CD4-positive, alpha-beta T cell treated with Interleukin-17A for 1 hour (primary cell): ENCODE measurements around the gene NCR3LG1.

ENCODE experiments used
- DNase-seq: peaks from one replicate; pipeline ENCODE4 v3.0.0-alpha.2; 2020

The NCR3LG1 gene

DNA sequence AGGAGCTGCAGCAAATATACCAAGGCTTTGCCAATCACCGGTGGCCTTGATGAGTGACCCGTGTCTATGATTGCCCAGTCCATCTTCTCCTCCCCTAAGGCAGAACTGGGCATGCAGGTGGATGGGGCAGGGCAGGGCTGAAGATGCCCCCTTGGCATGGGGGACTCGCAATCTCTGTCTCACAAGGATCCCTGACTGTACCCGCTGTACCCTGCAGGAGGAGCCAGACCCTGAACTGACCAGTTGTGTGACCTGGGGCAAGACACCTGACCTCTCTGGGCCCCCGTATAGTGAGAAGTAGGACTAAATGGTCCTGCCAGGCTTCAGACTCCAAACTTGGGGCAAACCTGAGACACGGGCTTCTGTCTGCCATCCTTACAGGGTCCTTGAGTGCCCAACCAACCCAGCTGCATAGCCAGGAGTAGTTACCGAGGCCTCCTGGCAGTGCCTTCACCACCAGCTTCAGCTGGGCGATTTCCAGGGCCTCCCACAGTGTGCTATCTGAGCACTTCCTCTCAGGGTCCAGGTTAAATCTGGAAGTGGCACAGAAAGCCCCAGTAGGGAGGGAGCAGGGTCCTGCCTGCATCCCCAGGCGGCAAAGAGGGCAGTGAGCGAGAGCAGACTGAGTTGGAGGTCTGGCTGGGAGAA lies 43.3 kb downstream of the NCR3LG1 start:
- no peak for DNase-seq

DNA sequence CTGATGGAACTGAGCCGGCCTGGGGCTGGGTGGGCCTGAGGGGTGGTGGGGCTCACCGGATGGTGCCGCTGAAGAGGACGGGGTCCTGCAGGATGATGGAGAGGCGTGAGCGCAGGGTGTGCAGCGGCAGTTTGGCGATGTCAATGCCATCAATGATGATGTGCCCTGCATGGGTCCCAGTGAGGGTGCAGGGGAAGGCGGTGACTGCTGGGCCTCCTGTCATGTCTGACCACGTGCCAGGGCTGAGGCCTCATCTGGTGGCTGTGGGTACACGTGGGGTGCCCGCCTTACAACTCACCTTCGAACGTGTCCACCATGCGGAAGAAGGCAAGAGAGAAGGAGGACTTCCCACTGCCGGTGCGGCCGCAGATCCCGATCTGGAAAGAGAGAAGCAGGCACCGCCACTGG lies 44.0 kb downstream of the NCR3LG1 start:
- DNase-seq: no peak

DNA sequence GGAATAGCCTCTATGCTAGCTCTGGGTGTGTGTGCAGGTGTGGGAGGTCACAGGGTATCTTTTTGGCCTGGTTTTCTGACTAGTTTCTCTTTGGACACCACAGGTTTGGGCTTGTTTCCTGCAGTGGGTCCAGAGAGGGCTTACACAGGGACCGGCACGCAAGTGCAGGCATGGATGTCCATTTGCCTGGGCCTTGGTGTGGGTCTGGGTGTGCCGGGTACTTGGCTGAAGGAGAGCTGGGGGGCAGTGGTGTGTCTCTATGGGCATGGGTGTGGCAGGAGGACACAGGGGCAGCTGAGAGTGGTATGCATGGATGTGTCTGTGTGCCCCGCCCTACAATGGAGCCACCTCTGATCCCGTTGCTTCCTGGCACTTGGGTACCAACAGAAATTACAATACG lies 44.4 kb downstream of the NCR3LG1 start:
- no peak for DNase-seq

DNA sequence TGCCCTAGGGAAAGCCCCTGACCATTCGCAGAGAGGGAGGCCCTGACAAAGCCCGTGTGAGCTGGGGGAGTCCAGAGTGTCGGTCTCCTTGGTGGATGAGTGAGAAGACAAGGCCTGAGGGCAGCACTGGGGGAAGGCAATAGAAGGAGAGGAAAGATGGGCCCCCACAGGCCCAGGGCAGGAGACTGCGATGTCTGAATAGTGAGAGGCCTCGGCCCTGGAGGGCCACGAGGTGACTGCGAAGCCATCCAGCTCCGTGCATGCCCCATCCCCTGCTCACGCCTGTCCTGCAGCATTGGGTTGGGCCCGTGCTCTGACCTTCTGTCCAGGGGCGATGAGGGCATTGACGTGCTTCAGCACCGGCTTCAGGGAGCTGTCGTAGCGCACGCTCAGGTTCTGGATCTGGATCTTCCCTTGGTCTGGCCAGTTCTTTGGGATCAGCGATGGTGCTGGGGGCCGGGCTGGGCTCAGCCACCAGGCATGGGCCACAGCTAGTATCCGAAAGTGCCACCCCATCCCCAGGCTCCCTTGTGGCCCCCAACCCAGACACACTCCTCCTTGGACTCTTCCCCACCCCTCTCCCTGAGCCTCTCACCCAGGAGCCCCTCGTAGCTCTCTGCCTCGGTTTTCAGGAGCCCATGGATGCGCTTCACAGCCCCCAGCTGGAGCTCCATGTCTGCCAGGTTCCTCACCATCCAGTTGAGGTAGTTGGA lies 45.2 kb downstream of the NCR3LG1 start:
- DNase-seq: no peak

DNA sequence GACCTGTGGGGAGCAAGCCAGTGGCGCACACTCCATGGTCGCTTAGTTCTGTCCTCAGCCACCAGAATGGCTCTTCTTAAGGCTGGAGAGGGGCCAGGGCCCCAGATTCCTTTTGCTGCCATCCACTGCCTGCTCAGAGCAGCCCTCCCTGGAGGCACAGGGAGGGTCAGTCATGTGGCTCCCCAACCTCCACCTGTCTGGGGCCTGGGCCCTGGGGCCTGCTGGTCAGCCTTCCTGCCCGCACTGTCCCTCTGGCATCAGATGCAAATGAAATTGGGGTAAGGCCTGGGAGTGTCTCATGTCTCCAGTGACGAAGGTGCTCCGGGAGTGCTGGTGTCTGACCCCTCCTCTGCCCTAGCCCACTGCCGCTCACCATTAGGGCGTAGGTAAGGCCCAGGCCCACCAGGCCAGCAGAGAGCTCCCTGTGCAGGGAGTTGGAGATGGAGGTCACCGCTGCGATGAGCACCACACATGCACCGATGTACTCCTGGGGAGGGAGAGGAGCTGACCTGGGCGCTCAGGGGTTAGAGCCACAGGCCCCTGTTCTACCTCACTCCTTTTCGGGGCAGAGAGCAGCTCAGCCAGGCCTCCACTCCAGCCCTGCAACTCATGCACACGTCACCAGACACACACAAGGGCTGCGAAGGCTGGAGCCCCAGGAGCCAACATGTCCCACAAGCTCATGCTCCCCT lies 45.9 kb downstream of the NCR3LG1 start:
- DNase-seq: no peak

DNA sequence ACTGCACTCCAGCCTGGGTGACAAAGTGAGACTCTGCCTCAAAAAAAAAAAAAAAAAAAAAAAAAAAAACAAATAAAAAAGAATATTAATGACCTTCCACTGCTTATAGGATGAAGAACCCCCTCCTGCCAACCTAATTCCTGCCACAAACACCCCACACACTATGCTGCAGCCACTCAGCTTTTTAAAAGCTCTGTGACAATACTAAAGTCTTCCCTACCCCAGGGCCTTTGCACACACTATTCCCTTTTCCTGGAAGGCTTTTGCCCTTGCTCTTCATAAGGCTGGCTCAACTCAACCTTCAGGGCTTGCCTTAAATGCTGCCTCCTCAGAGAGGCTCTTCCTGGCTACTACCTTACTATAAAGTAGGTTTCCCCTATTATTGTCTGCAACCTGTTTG lies 47.6 kb downstream of the NCR3LG1 start:
- no peak for DNase-seq

DNA sequence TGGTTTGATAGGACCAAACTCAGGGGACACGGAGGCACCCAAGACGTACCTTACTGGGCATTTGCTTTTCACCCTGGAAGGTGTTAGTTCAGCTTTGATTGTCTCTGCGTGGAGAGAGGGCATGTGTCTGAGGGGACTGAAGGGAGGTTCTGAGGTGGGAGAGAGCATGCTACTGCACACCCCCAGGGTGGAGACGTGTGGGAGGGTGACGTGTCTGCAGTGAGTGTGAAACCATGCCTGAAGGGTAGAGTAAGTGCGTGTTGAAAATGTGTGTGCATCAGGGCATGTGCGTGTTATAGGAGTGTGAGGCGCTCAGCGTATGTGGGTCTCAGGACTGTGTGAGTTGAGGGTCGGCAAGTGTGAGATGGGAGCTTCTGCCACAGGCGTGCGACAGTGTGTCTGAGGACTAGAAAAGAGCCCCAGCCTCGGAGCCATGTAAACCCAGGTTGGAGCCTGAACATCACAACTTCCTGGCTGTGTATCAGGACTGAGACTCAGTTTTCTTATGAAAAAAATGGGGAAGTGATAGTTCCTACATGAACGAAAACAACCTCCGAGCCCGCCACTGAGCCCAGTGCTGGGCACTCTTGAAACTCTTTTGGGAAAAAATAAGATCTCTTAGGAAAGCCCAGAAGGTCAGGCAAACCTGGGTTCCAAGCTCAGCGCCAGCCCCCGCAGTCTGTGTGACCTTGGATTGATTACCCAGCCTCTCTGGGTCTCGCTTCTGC lies 48.6 kb downstream of the NCR3LG1 start:
- no peak for DNase-seq

DNA sequence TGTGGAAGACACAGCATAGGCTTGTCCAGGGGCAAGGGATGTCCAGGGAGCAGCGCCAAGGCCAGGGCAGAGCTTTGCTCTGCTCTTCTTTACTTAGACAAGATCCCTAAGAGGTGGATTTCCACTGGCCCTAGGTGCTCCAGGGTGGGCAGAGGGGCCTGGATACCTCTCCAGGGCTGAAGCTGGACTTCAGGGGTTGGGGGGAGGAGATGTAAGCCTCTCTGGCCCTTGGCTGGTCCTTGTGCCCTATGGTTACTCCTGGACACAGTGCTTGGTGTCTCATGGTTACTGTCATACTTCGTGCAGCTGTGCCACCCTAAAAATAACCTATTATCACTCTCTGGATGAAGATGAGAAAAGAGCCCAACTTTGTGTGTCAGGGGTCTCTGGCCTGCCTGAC lies 49.7 kb downstream of the NCR3LG1 start:
- no peak for DNase-seq

DNA sequence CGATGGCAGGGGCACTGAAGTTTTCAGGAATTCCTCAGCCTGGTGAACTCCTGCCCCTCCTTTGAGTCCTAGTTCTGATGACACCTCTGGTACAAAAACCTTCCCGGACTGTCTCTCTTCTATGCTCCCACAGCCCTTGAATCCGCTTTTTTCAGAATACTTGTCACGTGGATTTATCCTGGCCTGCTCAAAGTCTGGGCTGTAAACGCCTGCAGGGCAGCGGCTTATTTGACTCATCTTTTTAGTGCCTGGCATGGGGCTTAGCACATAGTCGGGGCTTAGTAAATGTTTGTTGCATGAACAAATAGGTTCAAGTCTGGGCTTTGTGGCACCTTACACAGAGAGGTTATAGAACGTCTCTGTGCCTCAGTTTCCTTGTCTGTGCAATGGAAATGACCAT lies 50.2 kb downstream of the NCR3LG1 start:
- no peak for DNase-seq

DNA sequence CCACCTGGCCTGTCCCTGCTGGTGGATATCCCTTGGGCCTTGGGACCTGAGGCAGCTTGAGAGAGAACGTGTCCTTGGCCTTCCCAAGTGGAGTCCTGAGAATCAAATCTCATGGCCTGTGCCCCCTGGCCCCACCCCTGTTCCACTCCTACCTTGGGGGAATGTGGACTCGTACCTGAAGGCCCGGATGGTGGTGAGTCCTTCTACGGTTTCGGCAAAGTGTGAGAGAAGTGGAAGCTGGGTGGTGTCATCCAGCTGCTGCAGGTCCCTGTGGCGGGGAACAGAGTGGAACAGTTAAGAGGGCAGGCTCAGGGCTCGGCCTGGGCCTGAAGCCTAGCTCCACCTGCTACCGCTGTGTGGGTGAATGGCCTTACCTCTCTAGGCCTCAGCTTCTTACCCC lies 50.9 kb downstream of the NCR3LG1 start:
- DNase-seq: no peak

DNA sequence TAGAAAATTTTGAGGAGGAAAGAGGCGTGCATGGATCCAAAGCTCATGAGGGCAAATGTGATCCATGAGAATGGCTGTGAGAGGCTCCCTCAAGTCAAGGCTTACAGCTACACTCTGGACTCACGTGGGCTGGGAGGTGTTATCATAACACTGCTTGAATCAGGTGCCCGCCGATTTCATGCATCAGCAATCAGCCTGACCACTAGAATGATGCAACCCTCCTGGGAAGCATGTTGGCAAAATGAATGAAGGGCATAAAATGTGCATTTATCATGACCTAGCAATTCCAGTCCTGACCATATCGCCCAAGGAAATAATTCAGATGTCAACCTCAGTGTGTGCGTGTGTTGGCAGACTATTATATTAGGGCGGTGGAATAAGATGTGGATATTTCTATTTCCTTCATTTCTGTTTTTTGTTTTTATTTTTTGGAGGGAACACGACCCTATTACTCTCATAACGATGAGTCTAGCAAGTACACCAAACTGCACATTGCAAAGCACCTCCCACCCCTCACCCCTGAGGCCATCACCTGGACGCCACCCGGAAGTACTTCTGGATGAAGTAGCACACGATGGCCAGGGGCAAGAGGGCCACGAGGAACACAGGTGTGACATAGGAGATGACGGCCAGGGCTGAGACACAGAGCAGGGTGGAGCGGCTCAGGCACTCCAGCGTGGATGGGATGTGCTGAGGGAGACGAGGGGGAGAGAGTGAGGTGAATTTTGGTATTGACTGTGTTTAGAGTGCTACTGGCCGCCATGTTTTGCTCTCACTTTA lies 52.6 kb downstream of the NCR3LG1 start:
- DNase-seq: no peak

DNA sequence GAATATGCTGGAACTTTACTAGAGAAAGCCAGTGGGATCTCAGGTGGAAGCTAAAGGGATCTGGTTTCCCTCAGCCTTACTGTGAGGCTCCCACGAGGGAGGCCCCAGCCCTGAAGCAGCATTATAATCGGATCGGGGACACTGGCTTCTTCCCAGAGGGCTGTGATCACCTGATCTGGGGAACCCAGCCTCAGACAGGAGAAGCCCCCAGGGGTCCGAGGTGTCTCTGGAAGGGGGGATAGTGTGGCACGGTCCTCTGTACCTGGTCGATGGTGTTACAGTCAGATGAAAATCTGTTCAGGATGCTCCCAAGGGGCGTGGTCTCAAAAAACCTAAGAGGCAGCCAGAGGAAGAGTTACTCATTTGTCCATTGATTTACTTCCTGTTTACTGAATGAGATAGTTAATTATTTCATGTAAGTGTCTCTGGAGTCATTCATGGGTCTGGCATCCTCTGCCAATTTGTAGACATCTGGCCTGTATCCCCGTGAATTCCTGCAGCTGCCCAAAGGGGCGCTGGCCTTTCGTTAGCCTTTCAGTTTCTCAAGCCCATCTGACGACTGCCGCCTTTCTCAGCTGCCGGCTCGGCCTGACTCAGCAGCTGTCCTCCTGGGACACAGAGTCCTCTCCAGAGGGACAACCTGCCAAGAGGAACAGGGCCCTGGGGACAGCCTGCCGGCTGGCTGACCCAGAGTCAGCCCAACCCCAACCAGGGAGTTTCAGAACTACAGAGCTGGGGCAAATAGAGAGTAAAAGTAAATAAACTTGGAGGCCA lies 53.8 kb downstream of the NCR3LG1 start:
- DNase-seq: no peak

DNA sequence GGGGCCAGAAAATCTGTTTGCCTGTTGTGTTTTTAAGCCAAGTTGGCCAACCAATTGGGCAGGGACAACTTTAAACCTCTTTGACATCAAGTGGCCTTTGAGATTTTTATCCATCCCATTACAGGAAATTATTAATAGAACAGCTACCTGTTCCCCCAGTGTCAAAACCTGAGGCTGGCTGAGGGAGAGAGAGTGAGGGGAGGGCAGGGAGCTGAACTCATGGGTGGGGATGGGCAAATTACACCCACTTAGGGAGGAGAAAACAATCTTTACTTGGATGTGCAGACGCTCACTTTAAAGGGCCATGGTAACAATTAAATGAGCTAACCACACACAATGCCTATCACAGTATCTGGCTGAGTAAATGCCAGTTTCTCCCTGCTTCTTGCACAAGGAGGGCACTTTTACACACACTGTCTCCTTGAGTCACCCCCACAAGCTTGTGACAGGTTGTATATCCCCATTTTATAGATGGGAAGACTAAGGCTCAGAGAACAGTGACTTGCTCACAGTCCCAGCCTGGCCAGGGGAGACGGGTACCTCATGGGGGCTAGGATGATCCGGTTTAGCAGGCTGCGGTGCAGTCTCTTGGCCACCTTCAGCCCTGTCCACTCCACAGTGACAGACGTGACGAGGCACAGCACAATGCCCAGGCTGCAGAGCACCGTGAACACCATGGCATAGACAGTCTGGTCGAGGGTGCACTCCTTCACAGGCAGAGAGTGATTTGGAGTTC lies 54.6 kb downstream of the NCR3LG1 start:
- no peak for DNase-seq

DNA sequence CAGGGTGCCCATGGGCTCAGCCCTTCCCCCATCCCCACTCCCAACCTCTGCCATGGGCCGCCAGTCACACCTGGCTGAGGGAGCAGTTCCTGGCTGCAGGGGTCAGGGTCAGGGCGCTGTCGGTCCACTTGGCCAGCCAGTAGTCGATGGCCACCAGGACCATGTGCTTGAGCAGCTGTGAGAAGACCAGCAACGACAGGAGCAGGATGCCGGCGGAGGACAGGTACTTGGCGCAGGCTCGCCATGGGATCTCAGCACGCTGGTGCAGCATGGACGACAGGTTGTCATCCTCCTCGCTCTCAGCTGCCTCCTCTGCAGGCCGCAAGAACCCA lies 55.2 kb downstream of the NCR3LG1 start:
- no peak for DNase-seq

DNA sequence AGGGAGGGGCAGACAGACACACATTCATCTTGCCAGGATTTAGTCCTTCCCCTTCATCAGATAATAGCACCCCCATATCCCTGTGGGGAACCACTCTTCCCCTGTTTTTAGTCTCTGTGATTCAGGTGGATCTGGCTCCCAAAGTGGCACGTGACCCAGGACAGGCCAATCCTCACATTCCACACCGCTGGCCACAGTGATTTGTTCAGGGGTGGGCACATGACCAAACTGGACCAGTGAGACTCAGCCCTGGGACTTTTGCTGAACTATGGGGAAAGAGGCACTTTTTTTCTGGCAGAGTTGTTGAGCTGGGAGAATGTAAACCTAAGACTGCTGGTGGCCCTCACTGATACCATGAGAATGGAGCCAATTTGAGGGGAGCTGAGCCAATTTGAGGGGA lies 56.0 kb downstream of the NCR3LG1 start:
- no peak for DNase-seq

DNA sequence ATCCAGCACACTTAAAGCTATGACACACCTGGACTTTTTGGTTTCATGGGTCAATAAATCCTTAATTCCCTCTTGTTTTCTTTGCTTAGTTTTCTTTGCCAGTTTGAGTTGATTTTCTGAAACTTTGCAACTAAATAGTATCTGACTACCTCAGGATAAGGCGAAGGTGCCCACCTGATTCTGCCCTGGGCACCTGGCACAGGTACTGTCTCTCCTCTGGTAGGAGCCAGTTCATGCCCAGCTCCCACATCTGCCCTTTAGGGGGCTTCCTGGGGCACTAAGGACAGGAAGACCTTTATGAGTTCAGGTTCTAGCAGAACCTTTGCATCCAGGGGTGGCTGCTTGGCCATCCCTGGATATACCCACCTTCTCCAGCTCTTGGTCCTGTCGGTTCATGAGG lies 56.4 kb downstream of the NCR3LG1 start:
- no peak for DNase-seq

DNA sequence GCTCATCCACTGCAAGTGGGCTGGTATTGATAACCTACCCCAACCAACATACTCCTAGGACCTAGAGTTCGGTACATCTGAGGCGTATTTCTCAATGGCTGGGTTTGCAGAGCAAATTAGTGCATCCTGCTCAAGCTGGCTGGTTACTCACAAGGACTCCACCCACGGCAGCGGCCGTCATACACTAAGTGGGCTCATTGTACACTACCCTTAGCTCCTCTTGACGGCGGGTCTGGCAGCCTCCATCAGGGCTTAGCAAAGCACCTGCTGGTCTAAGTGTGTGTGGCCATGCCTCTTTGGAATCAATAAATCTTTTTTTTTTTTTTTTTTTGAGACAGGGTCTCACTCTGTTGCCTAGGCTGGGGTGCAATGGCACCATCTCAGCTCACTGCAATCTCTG lies 57.0 kb downstream of the NCR3LG1 start:
- no peak for DNase-seq

DNA sequence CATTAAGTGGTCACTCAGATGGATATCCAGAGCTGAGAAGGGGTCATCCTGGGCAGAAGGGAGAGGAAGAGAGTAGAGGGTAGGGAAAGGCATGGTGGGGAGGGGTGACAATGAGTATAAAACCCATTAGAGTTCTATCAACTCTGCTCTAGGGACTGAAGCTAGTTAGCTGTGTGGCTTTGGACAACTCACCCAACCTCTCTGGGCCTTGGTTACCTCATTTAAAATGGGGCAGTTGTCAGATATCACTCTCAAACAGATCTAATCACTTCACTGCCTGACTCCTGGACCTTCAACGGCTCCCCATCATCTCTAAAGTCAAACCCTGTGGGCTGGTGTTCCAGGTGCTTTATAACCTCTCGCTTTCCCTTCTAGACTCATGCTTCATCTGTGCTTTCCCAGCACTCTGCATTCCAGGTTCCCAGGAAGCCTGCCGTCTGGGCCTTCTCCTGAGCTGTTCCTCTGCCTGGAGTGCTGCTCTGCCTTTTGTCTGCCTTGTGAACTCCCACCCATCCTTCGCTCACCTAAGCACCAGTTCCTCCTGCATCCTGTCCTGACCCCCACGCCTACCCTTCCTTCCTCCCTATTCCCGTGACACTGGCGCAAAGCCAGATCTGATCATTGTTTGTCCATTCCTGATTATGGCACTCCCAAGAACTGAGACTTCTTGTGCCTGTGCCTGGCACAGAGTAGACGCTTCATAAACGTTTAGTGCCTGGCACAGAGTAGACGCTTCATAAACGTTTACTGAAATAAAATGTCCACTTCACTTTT lies 59.2 kb downstream of the NCR3LG1 start:
- no peak for DNase-seq

DNA sequence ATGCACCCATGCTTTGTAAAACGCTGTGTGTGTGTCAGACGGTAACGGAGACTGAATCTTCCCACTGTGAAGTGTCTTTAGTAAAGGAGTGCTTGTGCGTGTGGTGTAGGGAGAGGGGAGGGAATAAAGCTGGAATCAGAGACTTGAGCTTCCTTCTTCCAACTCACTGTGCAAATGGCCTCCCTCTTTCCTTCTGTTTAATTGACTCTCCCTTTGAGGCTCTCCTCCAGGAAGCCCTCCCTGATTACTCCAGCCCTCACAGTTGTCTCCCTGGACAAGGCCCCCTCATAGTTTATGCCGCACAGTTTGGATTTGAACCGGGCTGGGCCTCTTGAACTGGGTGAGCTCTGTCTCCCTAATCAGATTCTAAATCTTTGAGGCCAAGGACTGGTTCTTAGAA lies 59.8 kb downstream of the NCR3LG1 start:
- DNase-seq: no peak

DNA sequence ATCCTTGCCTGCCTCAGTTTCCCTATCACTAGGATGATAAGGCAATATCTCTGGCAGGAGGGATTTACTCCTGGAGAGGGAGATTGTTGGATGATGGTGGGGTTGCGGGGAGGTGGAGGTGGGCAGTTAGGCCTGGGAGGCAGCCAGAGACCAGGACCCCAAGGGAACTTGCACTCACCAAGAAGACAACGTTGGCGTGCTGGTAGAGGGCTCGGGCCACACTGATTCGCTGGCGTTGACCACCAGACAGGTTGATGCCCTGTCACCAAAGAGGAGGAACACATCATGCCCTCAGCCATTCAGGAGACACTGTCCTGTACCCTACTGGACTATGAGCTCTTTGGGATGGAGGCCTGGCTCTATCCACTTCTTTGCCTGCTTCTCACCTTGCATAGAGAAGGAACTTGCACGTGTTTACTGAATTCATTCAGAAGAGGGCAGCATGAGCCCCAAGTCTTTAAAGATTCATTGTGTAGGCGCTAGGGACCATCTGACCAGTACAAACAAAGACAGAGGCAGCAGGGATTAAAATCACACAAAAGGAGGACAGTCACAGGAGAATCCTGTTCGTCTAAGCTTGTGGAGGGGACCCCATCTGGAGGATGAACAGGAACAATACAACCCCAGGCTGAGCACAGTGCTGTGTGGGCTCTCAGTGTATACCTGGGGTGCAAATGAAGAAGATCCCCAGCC lies 61.0 kb downstream of the NCR3LG1 start:
- no peak for DNase-seq
